HCT116 (cell line): Measurements from ENCODE around the gene KPNA2. TPM values are rescaled to one million over a fixed set of nuclear protein-coding genes. Genes with fewer than 3 reads are reported as not detected.

Experiments
- ATAC-seq: fragments of 200-7000 bp; cut with Tn5 transposase; 2 replicates; pipeline ENCODE4 v1.9.1; 2020; ENCODE audit warnings: mild to moderate bottlenecking, moderate library complexity
- BruUV-seq: library from RNA; stranded (reverse); fragments of 400-500 nt; replicated peaks from 2 replicates; lab custom pipeline; 2021; lab: Mats Ljungman, UMichigan
- CTCF ChIA-PET: fragments of 300-600 bp; sonication (Branson Sonifier 250); formaldehyde crosslinking; loops from one replicate; lab custom pipeline; 2021; ENCODE audit warnings: antibody characterized with exemption; lab: Charles Lee
- POLR2A ChIA-PET: fragments of 300-600, 350-600 bp; sonication (Branson Sonifier 250); formaldehyde crosslinking; loops from one replicate; lab custom pipeline; 2021; ENCODE audit warnings: antibody characterized with exemption; lab: Charles Lee
- RAD21 ChIA-PET, 2 experiments: fragments of 300-600 bp; sonication (Branson Sonifier 250); formaldehyde crosslinking; loops; one replicate each; lab custom pipeline; 2023; ENCODE audit warnings: low total read pairs in 2 of 2; ENCODE audit not compliant: uncharacterized antibody in 2 of 2, unreplicated experiment in 2 of 2, low non-redundant PET in 1 of 2; lab: Charles Lee
- DNase-seq: peaks from one replicate; pipeline ENCODE4 v3.0.0-alpha.2; 2010; ENCODE audit warnings: low read depth, low spot score
- H2AFZ ChIP-seq: fragments of 200-600 bp; shearing (Covaris generic), sonication (generic); 2 replicates; pipeline ENCODE4 v1.6.1; 2017; ENCODE audit warnings: low read depth, mixed run types, mixed read lengths, antibody characterized with exemption, low read length; ENCODE audit not compliant: poor library complexity, severe bottlenecking
- H3K27ac ChIP-seq: 2 replicates; pipeline ENCODE4 v1.5.1; 2012; ENCODE audit warnings: low read depth, low read length
- H3K27me3 ChIP-seq: fragments of 200-600 bp; sonication (generic); 2 replicates; pipeline ENCODE4 v1.6.1; 2016; ENCODE audit warnings: mixed run types, low read length, mixed read lengths; ENCODE audit not compliant: insufficient read depth
- H3K36me3 ChIP-seq, 2 experiments: fragments of 200-500 bp in 1 of 2; fragments of 200-600 bp in 1 of 2; sonication (Bioruptor generic) in 1 of 2; sonication (generic) in 1 of 2; 2 replicates each; pipeline versions ENCODE4 v1.5.1 to v1.6.1; 2014 to 2016; ENCODE audit warnings: low read length in 2 of 2, inconsistent platforms in 1 of 2, mixed read lengths in 1 of 2, mixed run types in 1 of 2; ENCODE audit not compliant: insufficient read depth in 2 of 2, control insufficient read depth in 1 of 2
- H3K4me1 ChIP-seq, 2 experiments: fragments of 200-600 bp in 1 of 2; sonication (generic) in 1 of 2; 2 replicates each; pipeline versions ENCODE4 v1.5.1 to v1.6.1; 2012 to 2017; ENCODE audit warnings: low read length in 2 of 2, inconsistent platforms in 1 of 2, mild to moderate bottlenecking in 1 of 2, mixed read lengths in 1 of 2, mixed run types in 1 of 2, moderate library complexity in 1 of 2; ENCODE audit not compliant: insufficient read depth in 2 of 2, control insufficient read depth in 1 of 2
- H3K4me2 ChIP-seq: fragments of 200-600 bp; sonication (generic); 2 replicates; pipeline ENCODE4 v1.6.1; 2017; ENCODE audit warnings: mixed run types, low read length, mixed read lengths
- H3K4me3 ChIP-seq, 2 experiments: fragments of 200-600 bp in 1 of 2; sonication (generic) in 1 of 2; replicated peaks in 1 of 2; 2 replicates each; pipeline ENCODE4 v1.5.1; 2011 to 2016; ENCODE audit warnings: low read length in 2 of 2, control low read depth in 1 of 2, low read depth in 1 of 2, mild to moderate bottlenecking in 1 of 2, mixed read lengths in 1 of 2, mixed run types in 1 of 2
- H3K79me2 ChIP-seq: fragments of 200-600 bp; sonication (generic); 2 replicates; pipeline ENCODE4 v1.6.1; 2017; ENCODE audit warnings: mild to moderate bottlenecking, mixed run types, low read length, moderate library complexity, mixed read lengths; ENCODE audit not compliant: insufficient read depth
- H3K9ac ChIP-seq: fragments of 200-600 bp; sonication (generic); 2 replicates; pipeline ENCODE4 v1.6.1; 2016; ENCODE audit warnings: low read length, mixed read lengths
- H3K9me2 ChIP-seq: fragments of 200-600 bp; sonication (generic), shearing (Covaris generic); 2 replicates; pipeline ENCODE4 v1.6.1; 2017; ENCODE audit warnings: mixed run types, mild to moderate bottlenecking, moderate library complexity; ENCODE audit not compliant: insufficient read depth
- H3K9me3 ChIP-seq, 2 experiments: fragments of 200-500 bp in 1 of 2; fragments of 200-600 bp in 1 of 2; sonication (Bioruptor generic) in 1 of 2; sonication (generic) in 1 of 2; 2 replicates each; pipeline ENCODE4 v1.6.1; 2014 to 2017; ENCODE audit warnings: low read length in 2 of 2, mixed read lengths in 2 of 2, inconsistent platforms in 1 of 2, low read depth in 1 of 2, mild to moderate bottlenecking in 1 of 2, mixed run types in 1 of 2, moderate library complexity in 1 of 2; ENCODE audit not compliant: control insufficient read depth in 1 of 2, insufficient read depth in 1 of 2
- H4K20me1 ChIP-seq: fragments of 200-600 bp; sonication (generic), shearing (Covaris generic); 2 replicates; pipeline ENCODE4 v1.6.1; 2017; ENCODE audit warnings: mixed run types, mild to moderate bottlenecking, moderate library complexity; ENCODE audit not compliant: insufficient read depth
- CEBPB ChIP-seq: IDR thresholded peaks from 2 replicates; pipeline ENCODE4 v1.6.1; 2012; ENCODE audit warnings: low read depth
- FOSL1 ChIP-seq: IDR thresholded peaks from 2 replicates; pipeline ENCODE4 v1.6.1; 2012; ENCODE audit warnings: low read depth
- JUND ChIP-seq: IDR thresholded peaks from 2 replicates; pipeline ENCODE4 v1.6.1; 2012
- POLR2AphosphoS5 ChIP-seq: IDR thresholded peaks from 2 replicates; pipeline ENCODE4 v1.6.1; 2011; ENCODE audit warnings: mild to moderate bottlenecking, low read depth, low read length, moderate library complexity
- RAD21 ChIP-seq: IDR thresholded peaks from 2 replicates; pipeline ENCODE4 v1.6.1; 2012; ENCODE audit warnings: low read depth, mild to moderate bottlenecking
- TCF7L2 ChIP-seq: IDR thresholded peaks from 2 replicates; pipeline ENCODE4 v1.7.0; 2011; ENCODE audit warnings: borderline replicate concordance, inconsistent platforms; ENCODE audit not compliant: insufficient read depth, insufficient read length; ENCODE audit errors: extremely low read depth
- intact Hi-C: fragments of 100-400 bp; cut with micrococcal nuclease; formaldehyde crosslinking; loops from 2 replicates; pipeline ENCODE4 v1.10.0; 2022
- total RNA-seq: library from RNA; stranded (reverse); gene quantifications from one replicate; pipeline ENCODE4 v1.2.1, GENCODE V29; 2021; ENCODE audit not compliant: unreplicated experiment
- TF ChIP-seq, protein P1 (sequence below), 3 experiments: fragments of 200-600 bp in 1 of 3; sonication (generic) in 1 of 3; IDR thresholded peaks in 2 of 3; conservative IDR thresholded peaks in 1 of 3; 2 replicates each; pipeline ENCODE4 v1.5.1; 2012 to 2017; ENCODE audit warnings: low read depth in 2 of 3, low read length in 2 of 3, antibody characterized with exemption in 1 of 3, borderline replicate concordance in 1 of 3, control low read depth in 1 of 3, mild to moderate bottlenecking in 1 of 3, mixed read lengths in 1 of 3, mixed run types in 1 of 3, moderate library complexity in 1 of 3; ENCODE audit not compliant: insufficient read depth in 1 of 3

KPNA2 gene
- total RNA-seq, 1 experiment from 2014 or later = 330 TPM

- DNase-seq = no peak
- BruUV-seq = TSS peak; percentile 79
- Histone ChIP-seq H4K20me1 (no peaks in the 10 kb centered on the region), H3K27me3 (no peaks in the 10 kb centered on the region), H3K9me3 (no peaks in the 10 kb centered on the region), H3K9me2 (no peaks in the 10 kb centered on the region), H2AFZ (no peak overlapping the region), H3K27ac (peak overlapping the region; percentile 12; the same call in 1 of the 2 replicates), H3K4me1 (peaks cover 15 to 38% of the 10 kb centered on the region in 2 experiments), H3K4me3 (peak overlapping the region; percentile 22 to 98; a peak in 3 of 4 replicates), H3K4me2 (peak overlapping the region; percentile 96), H3K79me2 (peaks cover 15% of the 10 kb centered on the region), H3K36me3 (peaks cover 0 to 3% of the 10 kb centered on the region in 2 experiments; a peak in 1 of 4 replicates), H3K9ac (no peak overlapping the region)
- no peak for ATAC-seq
- TF ChIP-seq TCF7L2 (no peak), JUND (0 out of 2 replicates have a peak, but pooled peaks have one; percentile 19), CEBPB (peak; percentile 80), FOSL1 (peak; percentile 7; the same call in 1 of the 2 replicates), POLR2AphosphoS5 (0 out of 2 replicates have a peak, but pooled peaks have one; percentile 14)
- CTCF ChIA-PET = interaction anchor here (0.7 kb wide), 1 partner anchor 52 kb away, joined by 3 read pairs; no protein-coding TSS in a partner anchor
- POLR2A ChIA-PET = interaction anchor here (0.9 kb wide), 1 partner anchor 12 kb away, joined by 3 read pairs; no protein-coding TSS in a partner anchor
- intact Hi-C loops = loop anchor here (5.0 kb wide), 1 partner anchor 107 kb away; no protein-coding TSS in a partner anchor
- RAD21 ChIA-PET = no interaction called here
Measured at GRCh38 chr17:67994817-67995569, 40.5 kb upstream of the KPNA2 start.

GRCh38 chr17:67995570-67996263 is 39.8 kb upstream of the KPNA2 start:
- peaks cover 0 to 3% of the 10 kb centered on the region in 2 experiments; a peak in 1 of 4 replicates for H3K36me3 ChIP-seq
- H3K4me3 ChIP-seq = no peak overlapping the region
- H3K4me2 ChIP-seq = no peak overlapping the region
- peaks cover 15 to 40% of the 10 kb centered on the region in 2 experiments for H3K4me1 ChIP-seq
- H3K27me3 ChIP-seq = no peaks in the 10 kb centered on the region
- no peaks in the 10 kb centered on the region for H4K20me1 ChIP-seq
- no peak overlapping the region for H3K27ac ChIP-seq
- TF ChIP-seq, protein P1, sequence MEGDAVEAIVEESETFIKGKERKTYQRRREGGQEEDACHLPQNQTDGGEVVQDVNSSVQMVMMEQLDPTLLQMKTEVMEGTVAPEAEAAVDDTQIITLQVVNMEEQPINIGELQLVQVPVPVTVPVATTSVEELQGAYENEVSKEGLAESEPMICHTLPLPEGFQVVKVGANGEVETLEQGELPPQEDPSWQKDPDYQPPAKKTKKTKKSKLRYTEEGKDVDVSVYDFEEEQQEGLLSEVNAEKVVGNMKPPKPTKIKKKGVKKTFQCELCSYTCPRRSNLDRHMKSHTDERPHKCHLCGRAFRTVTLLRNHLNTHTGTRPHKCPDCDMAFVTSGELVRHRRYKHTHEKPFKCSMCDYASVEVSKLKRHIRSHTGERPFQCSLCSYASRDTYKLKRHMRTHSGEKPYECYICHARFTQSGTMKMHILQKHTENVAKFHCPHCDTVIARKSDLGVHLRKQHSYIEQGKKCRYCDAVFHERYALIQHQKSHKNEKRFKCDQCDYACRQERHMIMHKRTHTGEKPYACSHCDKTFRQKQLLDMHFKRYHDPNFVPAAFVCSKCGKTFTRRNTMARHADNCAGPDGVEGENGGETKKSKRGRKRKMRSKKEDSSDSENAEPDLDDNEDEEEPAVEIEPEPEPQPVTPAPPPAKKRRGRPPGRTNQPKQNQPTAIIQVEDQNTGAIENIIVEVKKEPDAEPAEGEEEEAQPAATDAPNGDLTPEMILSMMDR (IDR thresholded peaks at IDR 0.05 in 2 of 3, conservative IDR thresholded peaks at IDR 0.05 in 1 of 3; ENCODE audit: borderline replicate concordance in 1 of 3, insufficient read depth in 1 of 3, low read depth in 2 of 3, low read length in 2 of 3) = 0 out of 6 replicates have a peak, but pooled peaks of 1 of the 3 experiments have one; percentile 7
- TF ChIP-seq RAD21 = no peak
- RAD21 ChIA-PET = no interaction called here
- no peaks in the 10 kb centered on the region for H3K9me2 ChIP-seq
- no peaks in the 10 kb centered on the region for H3K9me3 ChIP-seq
- no peak overlapping the region for H2AFZ ChIP-seq
- ATAC-seq = no peak
- no peak overlapping the region for H3K9ac ChIP-seq
- peaks cover 15% of the 10 kb centered on the region for H3K79me2 ChIP-seq
- POLR2A ChIA-PET = no interaction called here
- intact Hi-C loops = no loop called here
- BruUV-seq = no TSS peak
- no peak for DNase-seq
- CTCF ChIA-PET = no interaction called here
